Renal cortical epithelial cell (primary cell): Measurements from ENCODE around the gene ATP6V0B. TPM values are rescaled to one million over a fixed set of nuclear protein-coding genes. Genes with fewer than 3 reads are reported as not detected.

Source experiments
- DNase-seq: peaks from one replicate; pipeline ENCODE4 v3.0.0-alpha.2; 2011; ENCODE audit warnings: low read depth
- total RNA-seq: library from RNA; depleted of rRNA; stranded (reverse); fragments of >200 nt; gene quantifications from 2 replicates; pipeline ENCODE4 v1.2.3, GENCODE V29; 2014

Gene ATP6V0B
- total RNA-seq, 1 donor from 2014 or later, result 69.4 TPM

GRCh38 chr1:43946236-43947060 lies 28.3 kb upstream of the ATP6V0B start, which contains the start of gene IPO13:
IPO13 (plus strand) TSS chr1:43946950; CDS start chr1:43947601, 651 bp downstream.
- DNase-seq, result peak; percentile 88

- no peak for DNase-seq
Measured at GRCh38 chr1:43947061-43947873, 27.5 kb upstream of the ATP6V0B start.

GRCh38 chr1:43947874-43948437 lies 26.8 kb upstream of the ATP6V0B start:
- DNase-seq, result no peak

GRCh38 chr1:43949678-43950077 lies 25.1 kb upstream of the ATP6V0B start:
- no peak for DNase-seq

- peak; percentile 89 for DNase-seq
Measured at GRCh38 chr1:43951021-43951985, 23.5 kb upstream of the ATP6V0B start.

- no peak for DNase-seq
Measured at GRCh38 chr1:43952731-43953346, 21.9 kb upstream of the ATP6V0B start.

GRCh38 chr1:43953361-43953760 lies 21.4 kb upstream of the ATP6V0B start:
- no peak for DNase-seq

GRCh38 chr1:43954036-43954435 lies 20.7 kb upstream of the ATP6V0B start:
- no peak for DNase-seq

GRCh38 chr1:43956234-43956633 lies 18.5 kb upstream of the ATP6V0B start:
- no peak for DNase-seq

GRCh38 chr1:43957407-43958040 lies 17.2 kb upstream of the ATP6V0B start:
- no peak for DNase-seq

- DNase-seq, result no peak
Measured at GRCh38 chr1:43958351-43959255, 16.2 kb upstream of the ATP6V0B start.

- DNase-seq, result no peak
Measured at GRCh38 chr1:43960798-43961197, 14.0 kb upstream of the ATP6V0B start.

GRCh38 chr1:43961692-43962091 lies 13.1 kb upstream of the ATP6V0B start:
- DNase-seq, result no peak

- no peak for DNase-seq
Measured at GRCh38 chr1:43962324-43962723, 12.4 kb upstream of the ATP6V0B start.

- DNase-seq, result no peak
Measured at GRCh38 chr1:43963006-43963405, 11.8 kb upstream of the ATP6V0B start.

GRCh38 chr1:43963890-43964289 lies 10.9 kb upstream of the ATP6V0B start:
- DNase-seq, result no peak

- DNase-seq, result no peak
Measured at GRCh38 chr1:43965316-43965715, 9.4 kb upstream of the ATP6V0B start.

- DNase-seq, result no peak
Measured at GRCh38 chr1:43968348-43968948, 6.3 kb upstream of the ATP6V0B start.

GRCh38 chr1:43969416-43969745 lies 5.4 kb upstream of the ATP6V0B start:
- no peak for DNase-seq
